Activated CD8-positive, alpha-beta memory T cell treated with anti-CD3 and anti-CD28 coated beads, Interleukin-2, amount 50 U/mL, for 4 hours (primary cell): ENCODE measurements around the gene ZAP70.
"Not testable (repeated sequence)": the region's sequence is repeated elsewhere in the genome, so short reads cannot be mapped to it uniquely, and the experiment has no call there.

Experiments
- DNase-seq: peaks from one replicate; pipeline ENCODE4 v3.0.0-alpha.2; 2020

ZAP70 gene

DNA sequence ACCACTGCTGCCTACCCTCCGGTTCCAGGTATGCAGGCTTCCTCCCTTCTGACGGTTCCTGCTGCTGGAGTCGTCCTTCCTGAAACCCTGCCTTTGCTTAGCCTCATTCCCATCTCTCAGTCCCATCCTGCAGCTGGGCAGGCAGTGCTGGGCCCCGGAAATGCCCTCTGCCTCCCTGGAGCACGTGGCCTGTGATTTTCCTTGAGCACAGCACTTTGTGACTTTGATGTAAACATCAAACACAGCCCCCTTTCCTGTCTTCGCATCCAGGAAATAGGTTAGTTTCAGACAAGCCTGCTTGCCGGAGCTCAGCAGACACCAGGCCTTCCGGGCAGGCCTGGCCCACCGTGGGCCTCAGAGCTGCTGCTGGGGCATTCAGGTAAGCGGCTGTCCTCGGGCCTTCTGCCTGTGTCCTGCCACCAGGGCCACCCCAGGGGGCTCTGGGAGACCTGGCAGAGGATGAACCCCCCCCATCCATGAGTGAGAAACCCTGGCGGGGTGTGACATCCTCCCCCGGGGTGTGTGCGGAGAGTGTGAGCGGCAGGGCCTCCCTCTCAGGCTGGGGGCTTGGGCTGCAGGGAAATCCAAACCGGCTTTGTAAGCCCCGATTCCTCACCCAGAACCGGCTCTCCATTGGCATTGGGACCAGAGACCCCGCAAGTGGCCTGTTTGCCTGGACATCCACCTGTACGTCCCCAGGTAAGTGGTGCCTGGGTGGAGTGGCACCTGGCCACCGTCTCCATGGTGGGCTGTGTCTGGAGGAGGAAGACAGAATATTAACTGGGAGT lies at the start of gene ZAP70:
TSS of gene ZAP70 (plus strand) at position 281 of the 788 bp plus-strand sequence. CDS start 10,461 bp downstream, outside the sequence.
- DNase-seq: peak; percentile 61

DNA sequence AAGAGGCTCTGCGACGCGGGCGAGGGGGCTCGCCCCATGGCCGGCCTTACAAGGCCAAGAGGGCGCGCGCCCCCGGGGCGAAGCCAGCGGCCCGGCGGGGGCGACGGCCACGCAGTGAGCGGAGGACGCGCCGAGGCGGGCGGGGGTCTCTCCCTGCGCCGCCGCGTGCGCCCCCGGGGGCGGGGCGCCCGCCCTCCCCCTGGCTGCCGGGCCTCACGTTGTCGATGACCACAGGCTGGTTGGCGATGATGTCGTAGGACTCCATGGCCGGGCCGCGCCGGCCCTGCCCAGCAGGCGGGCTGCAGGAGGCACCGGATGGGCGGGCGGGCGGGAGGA lies 49.8 kb upstream of the ZAP70 start:
- DNase-seq: no peak

DNA sequence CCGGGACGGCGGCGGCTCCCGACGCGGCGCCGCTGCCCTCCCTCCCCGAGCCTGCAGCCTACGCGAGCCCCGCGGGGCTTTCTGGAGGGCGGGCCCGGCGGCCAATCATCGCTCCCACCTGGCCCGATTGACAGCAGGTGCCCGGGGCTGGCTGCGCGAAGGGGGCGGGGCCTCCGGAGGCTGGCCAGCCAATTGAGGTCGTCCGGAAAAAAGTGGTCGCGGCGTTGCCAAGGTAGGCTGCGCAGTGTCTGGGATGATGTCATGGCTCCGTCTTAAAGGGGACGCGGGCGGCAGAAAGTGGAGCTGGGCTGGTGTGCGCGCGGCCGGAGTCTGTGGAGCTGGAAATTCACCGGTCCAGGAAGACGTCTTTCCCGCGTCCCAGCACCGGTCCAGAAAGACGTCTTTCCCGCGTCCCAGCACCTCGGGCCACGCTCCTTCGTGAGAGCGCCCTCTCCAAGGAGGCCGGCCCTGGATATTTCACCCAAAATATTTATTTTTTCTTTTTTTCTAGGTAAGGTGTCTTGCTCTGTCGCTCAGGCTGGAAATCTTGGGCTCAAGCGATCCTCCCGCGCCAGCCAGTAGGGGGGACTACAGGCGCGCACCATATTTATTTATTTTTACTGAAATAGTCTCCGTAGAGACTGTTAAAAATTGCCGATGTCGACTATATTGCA lies 49.3 kb upstream of the ZAP70 start, which contains the start of gene ACTR1B:
TSS of gene ACTR1B (minus strand) at position 83 of the 674 bp plus-strand sequence. CDS start 154 bp downstream, outside the sequence.
- peak; percentile 97 for DNase-seq

DNA sequence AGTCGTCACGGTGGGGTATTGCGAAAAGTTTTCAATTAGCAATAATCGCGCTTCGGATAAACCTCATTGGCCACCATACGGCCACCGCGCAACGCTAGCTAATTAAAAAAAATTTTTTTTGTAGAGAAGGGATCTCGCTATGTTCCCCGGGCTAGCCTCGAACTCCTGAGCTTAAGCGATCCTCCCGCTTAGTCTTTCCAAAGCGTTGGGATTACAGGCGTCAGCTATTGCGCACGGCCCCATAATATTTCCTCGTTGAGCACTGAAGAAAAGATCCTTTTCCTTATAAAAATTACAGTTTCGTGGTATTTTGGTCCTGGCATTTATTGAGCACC lies 48.8 kb upstream of the ZAP70 start:
- no peak for DNase-seq

DNA sequence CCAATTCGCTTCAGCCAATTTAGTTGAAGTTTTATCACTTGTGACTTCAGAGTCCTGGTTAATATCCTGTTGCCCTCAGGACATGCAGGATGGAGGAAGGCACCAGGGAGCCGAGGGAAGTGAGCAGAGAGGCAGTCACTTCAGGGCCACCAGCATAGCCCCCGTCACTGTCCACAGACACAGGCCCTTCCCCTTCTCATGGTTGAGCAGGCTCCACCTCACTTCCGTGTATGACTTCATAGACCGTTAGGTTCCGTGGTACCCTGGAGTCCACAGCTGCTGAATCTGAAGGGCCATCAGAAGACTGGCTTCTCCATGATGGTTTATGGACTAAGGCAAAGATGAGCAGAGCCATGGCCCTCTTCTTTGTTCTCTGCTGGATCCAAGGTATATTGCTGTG lies 43.9 kb upstream of the ZAP70 start, which contains the start of gene C2orf92:
TSS of gene C2orf92 (plus strand) at position 266 of the 400 bp plus-strand sequence. CDS start at position 342, 76 bp downstream.
- DNase-seq: no peak

DNA sequence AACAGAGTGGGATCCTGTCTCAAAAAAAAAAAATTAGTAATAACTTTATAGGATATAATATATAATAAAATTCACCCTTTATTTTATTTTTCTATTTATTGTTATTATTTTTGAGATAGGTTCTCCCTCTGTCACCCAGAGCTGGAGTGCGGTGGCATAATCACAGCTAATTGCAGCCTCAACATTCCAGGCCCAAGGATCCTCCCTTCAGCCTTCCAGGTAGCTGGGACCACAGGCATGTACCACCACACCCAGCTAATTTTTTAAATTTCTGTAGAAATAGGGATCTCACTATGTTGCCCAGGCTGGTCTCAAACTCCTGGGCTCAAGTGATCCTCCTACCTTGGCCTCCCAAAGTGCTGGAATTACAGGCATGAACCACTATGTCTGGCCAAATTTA lies 42.9 kb upstream of the ZAP70 start:
- DNase-seq: no peak

DNA sequence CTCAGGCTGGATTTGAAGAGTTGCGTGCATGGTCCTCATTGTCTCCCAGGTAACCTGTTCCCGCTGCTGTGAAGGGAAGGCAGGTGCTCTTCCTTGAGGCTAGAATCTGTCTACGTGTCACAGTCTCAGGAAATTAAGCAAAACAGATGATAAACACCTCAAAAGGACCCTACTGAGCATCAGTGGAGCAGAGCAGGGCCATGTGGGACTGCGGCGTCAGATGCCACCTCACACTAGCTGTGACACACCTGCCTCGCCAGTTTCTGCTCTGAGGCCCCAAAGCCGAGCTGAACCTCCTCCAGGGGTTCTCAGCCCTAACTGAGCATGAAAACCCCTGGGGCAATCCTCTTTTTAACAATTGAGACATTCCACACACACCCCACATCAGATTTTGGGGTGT lies 41.9 kb upstream of the ZAP70 start:
- no peak for DNase-seq

DNA sequence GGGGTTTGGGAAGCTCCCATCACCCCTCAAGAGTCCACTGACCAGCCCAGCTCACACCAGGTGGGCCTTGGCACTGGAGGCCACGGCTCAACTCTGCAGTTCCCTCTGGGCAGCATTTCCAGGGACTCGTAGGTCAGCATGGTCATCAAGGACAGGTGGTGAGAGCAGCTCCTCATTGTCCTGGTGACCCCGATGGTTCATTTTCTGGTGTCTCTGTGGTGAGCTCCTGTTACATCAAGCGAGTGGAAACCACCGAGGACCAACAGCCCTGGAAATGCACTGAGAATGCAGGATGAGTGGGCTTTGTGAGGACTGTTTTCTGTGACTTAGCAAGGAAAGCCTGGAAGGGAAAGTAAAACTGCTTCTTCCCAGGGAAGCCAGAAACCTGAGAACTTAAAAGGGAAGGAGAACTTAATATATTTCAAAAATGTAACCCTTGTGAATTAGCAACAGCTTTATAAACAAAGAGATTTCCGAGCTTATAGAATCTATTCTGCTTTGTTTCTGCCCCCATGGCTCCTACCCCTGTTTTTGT lies 40.7 kb upstream of the ZAP70 start:
- not testable (repeated sequence) for DNase-seq

DNA sequence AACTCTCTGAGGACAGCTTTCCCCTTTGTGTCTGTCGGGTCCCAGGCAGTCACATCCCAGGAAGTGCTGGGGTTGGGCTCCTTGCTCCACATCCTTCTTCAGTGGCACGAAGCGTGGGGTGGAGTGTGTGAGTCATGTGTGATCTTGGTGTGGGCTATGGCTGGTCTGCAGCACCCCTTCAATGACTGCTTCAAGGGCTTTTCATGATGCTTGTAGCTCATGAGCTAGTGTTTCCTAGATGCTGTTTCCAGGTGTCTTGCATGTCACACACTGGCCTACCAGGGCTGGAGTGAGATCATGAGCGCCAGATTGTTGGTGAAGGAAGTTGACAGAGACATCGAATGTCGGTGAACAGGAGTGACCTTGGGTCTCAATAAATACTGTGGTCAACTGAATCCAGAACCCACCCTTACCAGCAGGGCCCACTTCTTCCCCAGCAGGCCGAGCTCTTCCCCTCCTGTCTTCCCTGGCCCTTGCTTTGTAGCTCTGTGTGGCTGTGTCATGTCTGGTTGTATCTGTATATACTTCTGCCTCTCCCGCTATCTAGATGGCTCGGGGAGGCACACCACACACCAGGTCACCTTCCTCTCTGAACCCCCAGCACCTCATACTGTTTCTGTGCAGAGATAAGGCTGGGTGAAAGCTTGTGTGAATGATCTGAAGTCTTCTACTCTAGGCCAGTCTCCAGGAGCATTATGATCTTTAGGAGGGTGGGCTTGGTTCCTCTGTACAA lies 40.0 kb upstream of the ZAP70 start:
- no peak for DNase-seq

DNA sequence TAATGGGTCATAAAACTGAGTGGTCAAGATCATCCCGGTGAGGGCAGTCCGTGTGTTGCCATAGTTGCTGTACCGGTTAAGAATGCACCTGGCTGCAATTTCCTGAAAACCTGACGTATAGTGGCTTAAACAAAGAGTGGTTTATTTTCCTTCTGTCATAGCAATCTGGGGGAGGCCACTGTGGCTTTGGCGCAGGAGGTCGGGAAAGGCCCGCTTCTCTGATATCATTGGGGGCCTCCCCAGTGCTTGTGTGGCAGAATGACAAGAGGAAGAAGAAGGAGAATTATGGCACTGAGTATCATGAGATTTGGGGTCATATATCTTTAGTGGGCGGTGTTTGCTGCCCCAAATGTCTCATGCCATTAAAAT lies 39.5 kb upstream of the ZAP70 start:
- no peak for DNase-seq

DNA sequence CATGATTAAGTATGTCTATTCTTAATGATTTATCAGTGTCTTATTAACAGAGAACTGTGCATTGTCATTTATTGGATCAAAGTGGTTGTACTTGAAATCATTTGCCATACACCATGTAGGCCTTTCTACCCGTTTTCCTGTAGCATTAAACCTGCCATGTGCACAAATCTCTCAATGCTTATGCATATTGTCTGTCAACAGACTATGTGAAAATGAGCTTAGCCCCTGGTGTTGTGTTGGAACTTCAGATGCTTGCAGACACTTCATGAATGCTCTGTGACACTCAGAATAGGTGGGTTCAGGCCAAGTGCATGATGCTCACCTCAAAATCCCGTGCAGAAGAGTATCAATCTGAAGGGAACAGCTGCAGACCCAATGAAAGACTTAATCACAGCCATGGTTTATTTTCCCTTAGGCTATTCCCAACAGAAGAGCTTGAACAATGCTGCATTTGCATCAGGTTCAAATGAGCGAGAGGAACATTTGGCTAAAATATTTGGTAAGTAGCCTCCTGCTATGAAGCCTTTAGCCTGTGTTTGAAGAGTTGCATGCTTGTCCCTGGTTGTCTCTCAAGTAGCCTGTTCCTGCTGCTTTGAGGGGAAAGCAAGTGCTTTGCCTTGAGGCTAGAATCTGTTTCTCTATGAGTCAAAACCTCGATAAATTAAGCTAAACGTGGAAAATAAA lies 37.8 kb upstream of the ZAP70 start:
- DNase-seq: no peak

DNA sequence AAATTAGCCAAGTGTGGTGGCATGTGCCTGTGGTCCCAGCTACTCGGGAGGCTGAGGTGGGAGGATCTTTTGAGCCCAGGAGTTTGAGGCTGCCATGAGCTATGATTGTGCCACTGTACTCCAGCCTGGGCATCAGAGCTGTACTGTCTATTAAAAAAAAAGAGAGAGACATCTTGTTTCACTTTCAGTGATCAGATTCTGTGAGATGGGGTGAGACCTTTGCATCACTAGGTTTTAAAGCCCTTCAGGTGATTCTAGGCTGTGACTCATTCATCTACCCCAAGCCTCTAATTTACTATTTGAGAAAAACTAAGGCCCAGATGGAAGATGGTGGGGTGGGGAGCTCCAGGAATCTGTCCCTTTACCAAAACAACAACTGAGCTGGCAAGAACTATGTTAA lies 36.8 kb upstream of the ZAP70 start:
- no peak for DNase-seq

DNA sequence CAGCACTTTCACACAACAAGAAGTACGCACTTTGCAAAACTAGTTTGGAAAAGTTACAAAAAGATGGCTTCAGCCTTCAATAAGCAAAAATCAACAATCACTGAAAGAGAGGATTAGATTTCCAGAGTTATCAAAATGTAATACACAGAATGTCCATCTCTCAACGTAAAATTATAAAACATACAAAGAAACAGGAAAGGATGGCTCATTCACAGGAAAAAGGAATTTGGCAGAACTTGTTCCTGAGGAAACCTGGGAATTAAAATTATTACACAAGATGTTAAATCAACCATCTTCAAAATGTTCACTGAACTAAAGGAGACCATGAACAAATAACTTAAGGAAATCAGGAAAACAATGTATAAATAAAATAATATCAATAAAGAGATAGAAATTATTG lies 35.9 kb upstream of the ZAP70 start:
- no peak for DNase-seq

DNA sequence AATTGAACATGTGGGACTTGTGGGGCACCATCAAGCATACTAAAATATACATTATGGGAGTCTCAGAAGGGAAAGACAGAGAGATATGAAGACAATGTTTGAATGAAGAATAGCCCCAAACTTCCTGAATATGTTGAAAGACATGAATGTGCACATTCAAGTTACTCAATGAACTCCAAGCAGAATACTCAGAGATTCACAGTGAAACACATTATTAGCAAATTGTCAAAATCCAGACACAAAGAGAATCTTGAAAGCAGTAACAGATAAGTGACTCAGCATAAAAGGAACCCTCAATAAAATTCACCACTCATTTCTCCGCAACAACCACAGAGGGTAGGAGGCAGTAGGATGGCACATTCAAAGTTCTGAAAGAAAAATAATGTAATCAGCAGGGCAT lies 35.1 kb upstream of the ZAP70 start:
- DNase-seq: no peak

DNA sequence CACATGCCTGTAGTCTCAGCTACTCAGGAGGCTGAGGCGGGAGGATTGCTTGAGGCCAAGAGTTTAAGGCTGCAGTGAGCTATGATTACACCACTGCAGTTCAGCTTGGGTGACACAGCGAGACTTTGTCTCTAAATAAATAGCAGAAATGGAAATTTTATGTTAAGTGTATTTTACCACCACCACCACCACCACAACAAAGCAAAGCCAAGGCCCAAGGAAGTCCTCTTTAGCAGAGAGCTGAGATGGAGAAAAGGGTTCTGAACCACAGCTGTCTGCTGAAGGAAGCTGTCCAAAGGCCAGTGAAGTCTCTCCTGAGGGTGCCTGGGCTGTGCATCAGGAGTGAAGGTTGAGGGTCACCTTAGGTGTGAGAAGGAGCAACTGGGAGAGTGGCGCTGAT lies 26.1 kb upstream of the ZAP70 start:
- DNase-seq: not testable (repeated sequence)

DNA sequence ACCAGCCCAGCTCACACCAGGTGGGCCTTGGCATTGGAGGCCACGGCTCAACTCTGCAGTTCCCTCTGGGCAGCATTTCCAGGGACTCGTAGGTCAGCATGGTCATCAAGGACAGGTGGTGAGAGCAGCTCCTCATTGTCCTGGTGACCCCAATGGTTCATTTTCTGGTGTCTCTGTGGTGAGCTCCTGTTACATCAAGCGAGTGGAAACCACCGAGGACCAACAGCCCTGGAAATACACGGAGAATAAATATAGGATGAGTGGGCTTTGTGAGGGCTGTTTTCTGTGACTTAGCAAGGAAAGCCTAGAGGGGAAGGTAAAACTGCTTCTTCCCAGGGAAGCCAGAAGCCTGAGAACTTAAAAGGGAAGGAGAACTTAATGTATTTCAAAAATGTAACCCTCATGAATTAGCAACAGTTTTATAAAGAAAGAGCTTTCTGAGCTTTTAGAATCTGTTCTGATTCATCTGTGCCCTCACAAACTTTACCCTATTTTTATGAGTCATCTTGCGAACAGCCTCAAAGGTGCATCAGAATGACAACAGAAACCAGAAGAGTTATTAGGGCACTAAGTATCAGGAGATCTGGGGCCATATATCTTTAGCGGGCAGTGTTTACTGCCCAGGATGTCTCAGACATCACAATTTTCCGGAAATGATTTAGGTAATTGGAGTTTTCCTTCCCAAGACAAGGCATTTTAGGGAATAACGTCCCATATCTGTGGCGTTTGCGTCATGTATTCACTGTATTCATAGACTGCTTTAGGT lies 25.1 kb upstream of the ZAP70 start:
- DNase-seq: no peak

DNA sequence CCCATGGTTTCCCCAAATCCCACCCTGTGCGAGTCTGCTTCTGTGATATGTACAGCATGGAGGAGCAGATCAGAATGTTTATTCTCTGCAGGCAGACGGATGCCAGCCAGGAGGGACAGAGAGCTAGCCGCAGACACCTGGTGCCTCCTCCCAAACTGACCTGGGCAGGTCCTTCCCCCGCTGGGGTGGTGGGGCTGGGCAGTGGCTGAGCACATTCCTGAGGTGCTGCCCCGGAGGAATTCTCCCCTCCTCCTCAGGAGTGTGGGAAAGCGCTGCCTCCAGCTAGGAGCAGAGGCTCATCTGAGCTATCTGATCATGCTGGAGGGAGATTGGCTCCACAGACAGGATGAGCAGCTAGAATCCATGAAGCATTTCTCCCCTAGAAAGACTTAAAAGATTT lies 22.2 kb upstream of the ZAP70 start:
- DNase-seq: no peak

DNA sequence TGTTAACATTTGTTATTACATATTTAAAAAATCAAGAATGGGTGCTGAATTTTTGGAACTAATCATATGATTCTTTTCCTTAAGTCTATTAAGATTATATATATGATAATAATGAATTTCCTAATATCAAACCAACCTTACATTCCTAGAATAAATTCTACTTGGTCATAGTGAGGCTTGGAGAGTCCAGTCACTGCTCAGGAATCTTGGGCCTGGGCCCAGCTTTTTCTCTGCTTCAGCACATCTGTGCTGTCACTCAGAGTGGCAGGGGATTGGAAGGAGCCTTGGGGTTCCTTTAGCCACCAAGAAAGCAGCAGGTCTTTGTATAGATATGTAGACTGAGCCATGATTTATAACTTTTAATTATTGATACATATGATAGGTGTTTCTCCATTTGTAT lies 19.9 kb upstream of the ZAP70 start:
- DNase-seq: no peak

DNA sequence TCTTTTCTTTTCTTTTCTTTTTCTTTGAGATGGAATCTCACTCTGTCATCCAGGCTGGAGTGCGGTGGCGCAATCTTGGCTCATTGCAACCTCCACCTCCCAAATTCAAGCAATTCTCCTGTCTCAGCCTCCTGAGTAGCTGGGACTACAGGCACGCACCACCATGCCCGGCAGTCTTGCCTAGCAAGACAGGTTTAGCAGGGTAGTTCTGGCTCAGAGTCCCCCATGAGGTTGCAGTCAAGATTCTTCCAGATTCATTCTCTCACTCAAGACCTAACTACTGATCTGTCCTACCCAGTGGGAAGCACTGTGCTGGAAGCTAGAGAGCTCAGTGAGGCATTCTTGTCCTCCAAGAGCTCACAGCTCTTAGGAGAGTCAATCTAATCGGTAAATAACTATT lies 17.6 kb upstream of the ZAP70 start:
- DNase-seq: no peak

DNA sequence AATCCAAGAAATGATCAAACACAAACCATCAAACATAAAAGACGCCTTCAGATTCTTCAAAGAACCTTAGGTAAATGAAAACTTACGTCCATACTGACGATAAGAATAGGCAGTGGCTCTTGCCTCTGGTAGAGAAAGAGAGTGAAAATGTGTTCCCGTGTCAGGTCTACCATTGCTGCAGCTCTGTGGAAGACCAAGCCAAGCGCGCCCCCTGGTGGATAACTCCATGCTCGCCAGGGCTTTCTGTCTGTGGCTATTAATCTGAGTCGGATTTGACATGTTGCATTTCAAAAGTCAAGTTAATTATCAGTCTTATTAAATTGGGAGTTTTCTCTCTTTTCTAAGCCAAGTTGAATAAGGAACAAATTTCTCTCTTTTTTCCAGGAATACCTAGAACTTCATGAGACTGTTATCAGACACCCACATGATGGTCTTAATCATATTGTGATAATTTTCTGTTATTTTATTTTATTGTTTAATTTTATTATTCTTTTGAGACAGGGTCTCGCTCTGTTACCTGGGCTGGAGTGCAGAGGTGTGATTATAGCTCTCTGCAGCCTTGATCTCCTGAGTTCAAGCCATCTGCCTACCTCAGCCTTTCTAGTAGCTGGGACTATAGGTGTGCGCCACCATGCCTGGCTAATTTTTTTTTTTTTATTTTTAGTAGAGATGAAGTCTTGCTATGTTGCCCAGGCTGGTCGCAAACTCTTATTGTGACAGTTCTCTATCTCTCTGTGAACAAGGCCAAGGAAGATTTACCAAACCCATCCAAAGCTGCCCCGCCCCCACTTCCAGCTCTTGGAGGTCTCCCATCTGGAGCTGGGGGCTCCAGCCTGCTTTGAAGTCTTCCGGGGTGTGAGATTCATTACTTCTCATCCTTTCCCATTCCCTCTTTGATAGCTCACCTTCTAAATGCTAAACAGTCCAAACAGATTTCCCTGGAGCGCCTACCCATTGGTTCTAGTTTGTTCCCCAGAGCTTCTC lies 15.8 kb upstream of the ZAP70 start:
- peak; percentile 97 for DNase-seq

DNA sequence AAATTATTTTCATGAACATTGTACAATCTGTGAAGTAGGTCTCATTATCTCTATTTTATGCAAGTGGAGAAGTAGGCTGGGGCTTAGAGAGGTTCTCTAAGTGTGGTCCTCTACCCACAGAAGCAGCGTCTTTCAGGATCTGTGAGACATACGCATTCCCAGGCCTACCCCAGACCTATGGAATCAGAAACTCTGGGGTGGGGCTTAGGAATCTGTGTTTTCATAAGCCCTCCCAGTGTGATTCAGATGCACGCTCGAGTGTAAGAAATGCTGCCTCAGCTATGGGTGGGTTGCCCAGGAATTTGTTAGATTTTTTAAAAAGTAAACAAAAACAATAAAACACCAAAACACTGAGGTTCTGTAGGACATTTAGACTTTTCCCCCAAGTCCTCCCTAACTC lies 14.8 kb upstream of the ZAP70 start:
- no peak for DNase-seq
